ENCODE results near the gene SLC7A5. TPM values are rescaled to one million over a fixed set of nuclear protein-coding genes. Genes with fewer than 3 reads are reported as not detected.
"Not testable (repeated sequence)": the region's sequence is repeated elsewhere in the genome, so short reads cannot be mapped to it uniquely, and the experiment has no call there.

The SLC7A5 gene
- total RNA-seq, 4 donors from 2014 or later = 3.1 to 10.4 (median 6.0) TPM

GRCh38 chr16:87829988-87830672 lies 39.2 kb downstream of the SLC7A5 start:
- Histone ChIP-seq H3K4me3 (no peak overlapping the region), H3K27me3 (peaks cover 3% of the 10 kb centered on the region), H3K36me3 (peaks cover 0 to 46% of the 10 kb centered on the region in 2 donors), H3K27ac (no peak overlapping the region), H3K4me1 (peaks cover 0 to 9% (median 0%) of the 10 kb centered on the region in 3 donors), H3K9me3 (no peaks in the 10 kb centered on the region)
- ATAC-seq = no peak
- no peak for TF ChIP-seq POLR2AphosphoS5 (IDR thresholded peaks at IDR 0.05)
- TF ChIP-seq EP300 (IDR thresholded peaks at IDR 0.05) = no peak
- TF ChIP-seq POLR2A (IDR thresholded peaks at IDR 0.05) = no peak
- TF ChIP-seq CTCF (IDR thresholded peaks at IDR 0.05) = no peak
- 84 to 88% methylated on average over 14 to 15 of the region's 21 CpGs for WGBS, 2 donors (ENCODE audit: low coverage in 1 of 2)

- Histone ChIP-seq H3K4me1 (peaks cover 0 to 4% (median 0%) of the 10 kb centered on the region in 3 donors), H3K9me3 (no peaks in the 10 kb centered on the region), H3K4me3 (no peak overlapping the region), H3K36me3 (peaks cover 0 to 46% of the 10 kb centered on the region in 2 donors), H3K27ac (no peak overlapping the region), H3K27me3 (peaks cover 8% of the 10 kb centered on the region)
- 100% methylated on average over 3 of the region's 13 CpGs; no CpG with 5 or more reads in 1 of the 2 donors for WGBS, 2 donors (ENCODE audit: low coverage in 1 of 2)
- ATAC-seq = no peak
- TF ChIP-seq POLR2A (IDR thresholded peaks at IDR 0.05) = no peak
- no peak for TF ChIP-seq POLR2AphosphoS5 (IDR thresholded peaks at IDR 0.05)
- no peak for TF ChIP-seq EP300 (IDR thresholded peaks at IDR 0.05)
- no peak for TF ChIP-seq CTCF (IDR thresholded peaks at IDR 0.05)
These were observed 39.7 kb downstream of the SLC7A5 start for GRCh38 chr16:87829622-87829980.

- H3K4me1 ChIP-seq = no peaks in the 10 kb centered on the region
- ATAC-seq = no peak
- H3K36me3 ChIP-seq = peaks cover 0 to 43% of the 10 kb centered on the region in 2 donors
- no peak for TF ChIP-seq EP300 (IDR thresholded peaks at IDR 0.05)
- TF ChIP-seq POLR2A (IDR thresholded peaks at IDR 0.05) = no peak
- TF ChIP-seq POLR2AphosphoS5 (IDR thresholded peaks at IDR 0.05) = no peak
- no peak for TF ChIP-seq CTCF (IDR thresholded peaks at IDR 0.05)
- no peak overlapping the region for H3K4me3 ChIP-seq
- no peaks in the 10 kb centered on the region for H3K9me3 ChIP-seq
- no peak overlapping the region for H3K27ac ChIP-seq
- peaks cover 13% of the 10 kb centered on the region for H3K27me3 ChIP-seq
- WGBS, 2 donors (ENCODE audit: low coverage in 1 of 2) = 76% methylated on average over 5 of the region's 16 CpGs; no CpG with 5 or more reads in 1 of the 2 donors
These were observed 40.2 kb downstream of the SLC7A5 start for GRCh38 chr16:87828907-87829621.

GRCh38 chr16:87828071-87828906 lies 41.0 kb downstream of the SLC7A5 start:
- no peaks in the 10 kb centered on the region for H3K9me3 ChIP-seq
- H3K4me3 ChIP-seq = no peak overlapping the region
- peaks cover 0 to 35% of the 10 kb centered on the region in 2 donors for H3K36me3 ChIP-seq
- ATAC-seq = no peak
- WGBS, 2 donors (ENCODE audit: low coverage in 1 of 2) = 59% methylated on average over 4 of the region's 20 CpGs; no CpG with 5 or more reads in 1 of the 2 donors
- H3K27me3 ChIP-seq = peaks cover 15% of the 10 kb centered on the region
- TF ChIP-seq POLR2A (IDR thresholded peaks at IDR 0.05) = no peak
- TF ChIP-seq EP300 (IDR thresholded peaks at IDR 0.05) = no peak
- no peak for TF ChIP-seq CTCF (IDR thresholded peaks at IDR 0.05)
- TF ChIP-seq POLR2AphosphoS5 (IDR thresholded peaks at IDR 0.05) = no peak
- H3K27ac ChIP-seq = no peak overlapping the region
- H3K4me1 ChIP-seq = no peaks in the 10 kb centered on the region

- not testable (repeated sequence) for H3K27ac ChIP-seq, H3K4me3 ChIP-seq, H3K4me1 ChIP-seq, ATAC-seq, H3K9me3 ChIP-seq
- Histone ChIP-seq H3K36me3 (peaks cover 0 to 27% of the 10 kb centered on the region in 2 donors), H3K27me3 (peaks cover 15% of the 10 kb centered on the region)
- 79 to 81% methylated on average over 2 to 7 of the region's 7 CpGs for WGBS, 2 donors (ENCODE audit: low coverage in 1 of 2)
These were observed 41.8 kb downstream of the SLC7A5 start for GRCh38 chr16:87827588-87827915.
